NOMO-1 treated with dmso at 0.1 percent for 144 hours (cell line): ENCODE data around the gene LOXHD1.

Experiments used
- DNase-seq: peaks from one replicate; lab custom pipeline; 2025; ENCODE audit not compliant: unreplicated experiment; lab: John Stamatoyannopoulos, UW

LOXHD1 gene

GRCh38 chr18:46575851-46576250 lies 81.2 kb downstream of the LOXHD1 start:
- DNase-seq: no peak

- DNase-seq: no peak
Measured at GRCh38 chr18:46574743-46575115, 82.3 kb downstream of the LOXHD1 start.

DNA sequence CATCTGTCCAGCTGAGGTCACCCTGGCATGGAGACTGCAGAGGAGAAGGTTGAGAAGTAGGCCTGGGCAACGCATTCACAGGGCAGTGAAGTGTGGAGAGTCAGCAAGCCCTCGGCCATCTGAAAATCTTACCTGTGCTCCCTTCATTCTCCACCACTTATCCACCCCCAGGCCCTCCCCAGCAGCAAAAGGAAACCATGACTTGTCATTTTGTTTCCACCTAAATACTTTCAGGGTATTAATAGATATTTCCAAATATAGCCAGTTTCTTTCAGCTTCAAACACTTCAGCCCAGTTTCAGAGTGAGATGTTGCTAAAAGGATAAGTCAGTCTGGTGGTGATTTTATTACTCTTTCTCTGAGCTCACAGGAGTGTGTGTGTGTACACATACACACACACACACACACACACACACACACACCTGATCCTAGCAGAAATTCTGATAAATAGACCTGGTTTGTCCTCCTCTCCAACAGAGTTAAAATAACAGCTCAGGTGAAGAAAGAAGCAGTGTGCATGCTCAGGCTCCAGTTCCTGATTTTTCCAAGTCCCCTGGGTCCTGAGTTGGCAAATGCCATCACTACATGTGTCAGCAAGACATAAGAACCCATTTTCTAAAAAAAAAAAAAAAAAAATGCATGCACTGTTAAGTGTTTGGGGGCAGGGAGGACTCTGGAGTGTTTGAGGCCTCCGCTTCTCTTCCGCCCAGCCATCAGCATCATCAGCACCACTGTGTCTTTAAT lies 82.8 kb downstream of the LOXHD1 start:
- DNase-seq: no peak

GRCh38 chr18:46573156-46573555 lies 83.9 kb downstream of the LOXHD1 start:
- no peak for DNase-seq

GRCh38 chr18:46571756-46572155 lies 85.3 kb downstream of the LOXHD1 start:
- DNase-seq: no peak

DNA sequence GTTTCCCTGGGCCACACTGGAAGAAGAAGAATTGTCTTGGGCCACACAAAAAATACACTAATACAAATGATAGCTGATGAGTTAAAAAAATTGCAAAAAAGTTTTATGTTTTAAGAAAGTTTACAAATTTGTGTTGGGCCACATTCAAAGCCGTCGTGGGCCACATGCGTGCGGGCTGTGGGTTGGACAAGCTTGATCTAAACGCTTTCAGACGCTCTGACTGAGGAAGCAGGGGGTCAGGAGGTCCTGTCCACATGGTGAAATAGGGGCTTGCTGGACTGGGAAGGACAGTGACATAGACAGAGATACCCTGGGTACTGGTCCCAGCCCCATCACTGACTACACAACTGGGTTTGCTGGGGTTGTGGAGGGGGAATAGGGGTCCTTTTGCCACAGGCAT lies 86.4 kb downstream of the LOXHD1 start:
- DNase-seq: no peak

DNA sequence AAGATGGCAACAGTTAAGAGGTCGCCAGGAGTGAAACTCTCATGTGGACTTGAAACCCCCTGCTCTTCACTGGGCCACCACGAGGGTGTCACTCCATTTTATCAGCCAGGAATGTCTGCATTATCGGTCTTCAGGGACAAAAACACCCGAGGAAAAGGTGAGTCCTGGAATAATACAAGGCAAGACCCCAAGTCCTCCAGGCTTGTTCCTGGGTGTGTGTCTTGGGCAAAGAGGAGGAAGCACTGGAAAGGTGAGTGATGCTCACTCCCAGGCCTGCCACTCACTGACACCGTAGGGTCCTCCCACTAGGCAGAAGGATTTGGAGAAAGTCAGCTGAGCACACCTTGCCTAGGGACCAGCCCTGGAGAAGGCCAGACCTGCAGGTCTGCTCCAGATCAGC lies 86.9 kb downstream of the LOXHD1 start:
- DNase-seq: no peak

DNA sequence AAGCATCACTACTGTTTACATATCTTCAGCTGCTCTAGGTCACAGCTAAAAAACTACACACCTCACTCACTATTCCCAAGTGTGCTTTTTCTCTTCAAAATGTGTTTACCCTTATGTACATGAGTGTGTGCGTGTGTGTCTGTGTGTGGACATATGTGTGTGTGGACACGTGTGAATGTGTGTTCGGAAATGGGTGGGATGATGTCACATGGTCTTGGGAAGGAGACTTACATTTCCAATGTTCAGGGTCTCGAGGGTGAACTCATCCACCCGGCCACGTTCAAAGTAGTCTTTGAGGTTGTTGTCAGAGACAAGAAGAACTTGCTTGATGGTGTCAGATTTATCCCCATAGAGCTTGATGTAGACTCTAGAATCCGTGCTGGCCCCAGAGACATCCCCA lies 87.8 kb downstream of the LOXHD1 start:
- DNase-seq: no peak

DNA sequence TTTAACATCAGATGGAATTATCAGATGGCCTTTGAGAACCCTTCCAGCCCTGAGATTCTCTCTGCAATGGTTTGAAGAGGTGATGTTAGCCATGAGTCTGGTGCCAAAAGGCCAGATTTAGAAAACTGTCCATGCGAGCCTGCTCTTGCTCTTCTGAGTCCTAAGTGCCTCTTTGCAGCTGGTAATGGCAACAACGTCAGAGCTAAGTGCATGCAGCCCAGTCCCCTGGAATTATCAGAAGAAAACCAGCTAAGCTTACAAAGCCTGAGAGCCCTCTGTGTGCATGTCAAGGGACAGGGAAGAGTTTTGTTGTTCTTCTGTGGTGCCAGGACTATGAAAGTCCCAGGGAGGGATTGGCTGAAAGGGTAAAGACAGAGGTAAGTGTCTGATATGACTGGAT lies 89.8 kb downstream of the LOXHD1 start:
- no peak for DNase-seq

DNA sequence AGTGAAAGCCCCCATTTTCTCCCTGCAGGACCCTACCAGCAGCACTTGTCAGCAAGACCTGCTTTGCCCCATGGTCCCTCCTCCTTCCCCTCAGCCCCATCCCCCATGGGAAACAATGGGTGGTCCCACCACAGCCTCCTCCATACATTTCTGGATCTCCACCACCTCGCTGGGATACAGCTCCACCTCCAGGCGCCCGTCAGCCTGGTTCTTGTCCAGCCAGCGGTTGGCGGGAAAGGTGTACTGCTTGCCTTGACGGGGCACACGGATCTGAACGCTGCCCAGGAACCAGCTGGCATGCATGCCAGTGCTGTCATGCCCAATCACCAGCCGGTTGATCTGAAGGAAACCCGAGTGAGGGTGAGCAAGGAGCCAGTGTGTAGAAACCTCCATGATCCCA lies 90.9 kb downstream of the LOXHD1 start:
- DNase-seq: no peak

DNA sequence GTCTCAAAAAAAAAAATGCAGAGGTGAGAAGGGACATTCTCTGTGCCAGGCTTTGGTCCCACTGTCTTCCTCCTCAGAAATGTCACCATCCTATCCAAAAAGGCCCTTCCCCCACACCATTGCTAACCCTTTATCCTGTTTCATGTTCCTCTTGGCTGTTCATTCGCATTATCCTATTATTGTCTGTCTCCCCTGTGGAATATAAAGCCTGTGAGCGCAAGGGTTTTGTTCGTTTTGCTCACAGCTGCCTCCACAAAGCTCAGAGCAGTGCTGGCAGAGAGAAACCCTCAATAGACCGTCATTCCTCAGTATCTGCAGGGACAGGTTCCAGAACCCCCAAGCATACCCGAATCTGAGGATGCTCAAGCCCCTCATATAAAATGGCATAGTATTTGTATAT lies 91.8 kb downstream of the LOXHD1 start:
- no peak for DNase-seq

- no peak for DNase-seq
Measured at GRCh38 chr18:46563317-46563716, 93.7 kb downstream of the LOXHD1 start.

DNA sequence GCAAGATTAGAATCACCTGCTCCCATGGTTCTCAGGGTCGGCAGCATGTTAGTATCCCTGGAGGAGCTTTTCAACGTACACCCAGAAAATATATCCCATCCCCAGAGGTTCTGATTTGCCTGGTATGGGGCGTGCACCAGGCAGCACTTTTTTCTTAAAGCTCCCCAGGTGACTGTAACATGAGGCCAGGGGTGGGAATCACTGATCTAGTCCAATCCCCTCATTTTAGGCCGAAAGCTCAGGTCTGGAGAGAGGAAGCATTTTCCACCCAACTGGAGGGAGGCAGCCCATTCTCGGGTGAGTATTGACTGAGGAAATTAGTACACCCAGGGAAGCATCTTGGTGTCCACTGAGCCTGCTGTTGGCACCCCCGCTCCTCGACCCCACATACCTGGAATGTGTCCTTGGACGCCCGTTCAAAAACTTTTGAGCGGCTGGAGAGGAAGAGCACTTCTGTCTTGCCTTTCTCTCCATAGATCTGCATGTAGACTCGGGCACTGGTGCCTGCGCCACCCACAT lies 94.3 kb downstream of the LOXHD1 start:
- DNase-seq: no peak

- DNase-seq: no peak
Measured at GRCh38 chr18:46560671-46561045, 96.4 kb downstream of the LOXHD1 start.

GRCh38 chr18:46559946-46560670 lies 96.9 kb downstream of the LOXHD1 start:
- no peak for DNase-seq

DNA sequence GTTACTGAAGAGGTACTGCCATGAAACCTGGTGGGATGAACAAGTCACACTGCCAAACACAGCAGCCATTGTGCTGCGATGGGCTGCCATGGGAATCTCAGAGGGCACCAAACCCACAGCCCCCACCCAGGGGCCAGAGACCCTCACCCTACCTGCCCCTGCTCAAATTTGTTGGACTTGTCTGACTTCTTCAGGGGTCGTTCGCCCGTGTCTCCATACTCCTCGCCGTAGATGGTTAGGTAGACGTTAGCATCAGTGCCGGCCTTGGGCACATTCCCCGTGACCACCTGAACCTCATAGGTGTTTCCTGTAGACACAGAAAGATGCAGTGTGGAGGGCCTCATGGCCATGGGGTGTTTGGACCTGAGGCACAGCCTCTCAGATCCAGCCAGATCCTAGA lies 97.7 kb downstream of the LOXHD1 start:
- no peak for DNase-seq

- DNase-seq: no peak
Measured at GRCh38 chr18:46556590-46557206, 100.3 kb downstream of the LOXHD1 start.

DNA sequence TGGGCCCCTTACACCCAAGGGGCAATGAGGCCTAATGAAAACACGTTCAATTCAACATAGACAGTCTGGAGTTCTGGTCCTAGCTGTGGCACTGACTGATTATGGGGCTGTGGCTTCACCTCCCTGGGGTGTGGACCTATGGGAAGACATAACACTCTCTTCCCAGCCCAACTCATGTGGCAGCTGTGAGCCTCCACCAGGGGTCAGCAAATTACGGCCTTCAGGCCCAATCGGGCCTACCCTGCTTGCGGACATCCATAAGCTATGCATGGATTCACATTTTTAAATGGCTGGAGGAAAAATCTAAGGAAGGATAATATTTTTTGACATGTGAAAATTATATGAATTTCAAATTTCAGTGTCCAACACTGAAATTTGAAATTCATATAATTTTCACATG lies 101.3 kb downstream of the LOXHD1 start:
- no peak for DNase-seq

GRCh38 chr18:46555213-46555612 lies 101.8 kb downstream of the LOXHD1 start:
- DNase-seq: no peak

DNA sequence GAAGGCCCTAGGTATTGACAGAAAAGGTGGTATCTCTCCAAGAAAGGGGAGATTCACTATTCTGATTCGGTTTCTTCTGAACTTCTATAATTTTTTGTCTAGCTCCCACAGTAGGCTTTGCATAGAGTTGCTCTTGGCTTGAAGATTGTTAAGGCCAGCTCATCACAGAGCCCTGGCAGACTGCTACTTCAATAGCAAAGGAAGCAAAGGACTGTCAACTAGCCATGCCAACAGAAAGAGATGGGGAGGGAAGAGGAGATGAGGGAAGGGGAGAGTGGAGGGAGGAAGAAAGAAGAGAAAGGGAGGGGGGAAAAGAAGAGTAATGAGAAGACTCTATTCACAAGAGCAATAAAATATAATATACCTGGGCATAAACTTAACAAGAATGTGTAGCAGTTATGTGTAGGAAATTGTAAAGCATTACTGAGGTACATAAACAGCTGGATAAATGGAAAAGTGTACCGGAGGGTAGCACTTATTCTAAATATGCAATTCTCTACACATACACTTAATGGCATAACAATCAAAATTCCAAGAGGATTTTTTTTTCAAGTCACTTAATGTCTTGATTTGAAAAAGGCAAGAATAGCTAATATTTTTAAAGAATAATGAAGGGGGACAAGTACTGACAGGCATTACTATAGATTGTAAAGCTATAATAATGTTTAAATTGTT lies 102.5 kb downstream of the LOXHD1 start:
- DNase-seq: no peak

- DNase-seq: no peak
Measured at GRCh38 chr18:46550609-46551008, 106.4 kb downstream of the LOXHD1 start.

DNA sequence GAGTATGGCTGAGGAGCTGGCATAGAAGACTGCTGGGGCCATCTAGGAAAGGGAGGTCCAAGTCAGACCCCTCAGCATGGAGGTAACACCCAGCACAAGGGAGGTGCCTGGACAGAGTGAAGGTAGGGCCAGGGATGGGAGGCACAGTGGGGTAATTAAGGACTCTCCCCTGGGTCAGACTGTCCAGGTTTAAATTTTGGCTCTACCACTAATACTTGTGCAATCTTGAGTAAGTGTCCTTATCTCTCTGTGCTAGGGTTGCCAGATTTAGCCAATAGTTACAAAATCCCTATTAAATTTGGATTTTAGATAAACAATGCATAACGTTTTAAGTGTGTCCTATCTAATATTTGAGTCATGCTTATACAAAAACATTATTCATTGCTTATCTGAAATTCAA lies 109.5 kb downstream of the LOXHD1 start:
- no peak for DNase-seq
